HepG2 (cell line): ENCODE data around the gene MAP3K5.

Source experiments
- CTCF ChIP-seq: sonication (generic); formaldehyde crosslinking; IDR thresholded peaks from 2 replicates; pipeline ENCODE4 v1.5.0; 2020; ENCODE audit warnings: mild to moderate bottlenecking, missing genetic modification reagents, moderate library complexity
- FOSL1 ChIP-seq: sonication (generic); formaldehyde crosslinking; IDR thresholded peaks from 2 replicates; pipeline ENCODE4 v1.9.0; 2021; ENCODE audit warnings: missing genetic modification reagents, borderline replicate concordance
- FOXA1 ChIP-seq, 2 experiments: fragments of 450-650 bp in 1 of 2; sonication (generic) in 1 of 2; formaldehyde crosslinking in 1 of 2; IDR thresholded peaks; 2 replicates each; pipeline versions ENCODE4 v1.4.0 to v1.6.1; 2016 to 2020; ENCODE audit warnings: missing genetic modification reagents in 1 of 2
- HNRNPL ChIP-seq: fragments of 200-400 bp; formaldehyde crosslinking; IDR thresholded peaks from 2 replicates; pipeline ENCODE4 v1.6.1; 2017; ENCODE audit warnings: mild to moderate bottlenecking, low read depth, low read length
- MYC ChIP-seq: sonication (generic); formaldehyde crosslinking; IDR thresholded peaks from 2 replicates; pipeline ENCODE4 v1.9.0; 2021; ENCODE audit warnings: missing genetic modification reagents, borderline replicate concordance
- PITX1 ChIP-seq: sonication (generic); formaldehyde crosslinking; IDR thresholded peaks from 2 replicates; pipeline ENCODE4 v1.5.1; 2020; ENCODE audit warnings: mild to moderate bottlenecking, missing genetic modification reagents
- POLR2AphosphoS5 ChIP-seq: IDR thresholded peaks from 2 replicates; pipeline ENCODE4 v1.6.1; 2012; ENCODE audit warnings: low read depth, low read length
- ZNF609 ChIP-seq: sonication (generic); formaldehyde crosslinking; IDR thresholded peaks from 2 replicates; pipeline ENCODE4 v1.4.0; 2020; ENCODE audit warnings: mild to moderate bottlenecking, missing genetic modification reagents, borderline replicate concordance
- ZSCAN31 ChIP-seq: sonication (generic); formaldehyde crosslinking; IDR thresholded peaks from 2 replicates; pipeline ENCODE4 v1.5.0; 2020; ENCODE audit warnings: low read depth, mild to moderate bottlenecking, missing genetic modification reagents
- TF ChIP-seq, protein P1 (sequence below): sonication (generic); formaldehyde crosslinking; IDR thresholded peaks from 2 replicates; pipeline ENCODE4 v1.4.0; 2020; ENCODE audit warnings: missing genetic modification reagents

GRCh38 chr6:136710877-136711552 lies 81.3 kb downstream of the MAP3K5 start:
- TF ChIP-seq, protein P1, sequence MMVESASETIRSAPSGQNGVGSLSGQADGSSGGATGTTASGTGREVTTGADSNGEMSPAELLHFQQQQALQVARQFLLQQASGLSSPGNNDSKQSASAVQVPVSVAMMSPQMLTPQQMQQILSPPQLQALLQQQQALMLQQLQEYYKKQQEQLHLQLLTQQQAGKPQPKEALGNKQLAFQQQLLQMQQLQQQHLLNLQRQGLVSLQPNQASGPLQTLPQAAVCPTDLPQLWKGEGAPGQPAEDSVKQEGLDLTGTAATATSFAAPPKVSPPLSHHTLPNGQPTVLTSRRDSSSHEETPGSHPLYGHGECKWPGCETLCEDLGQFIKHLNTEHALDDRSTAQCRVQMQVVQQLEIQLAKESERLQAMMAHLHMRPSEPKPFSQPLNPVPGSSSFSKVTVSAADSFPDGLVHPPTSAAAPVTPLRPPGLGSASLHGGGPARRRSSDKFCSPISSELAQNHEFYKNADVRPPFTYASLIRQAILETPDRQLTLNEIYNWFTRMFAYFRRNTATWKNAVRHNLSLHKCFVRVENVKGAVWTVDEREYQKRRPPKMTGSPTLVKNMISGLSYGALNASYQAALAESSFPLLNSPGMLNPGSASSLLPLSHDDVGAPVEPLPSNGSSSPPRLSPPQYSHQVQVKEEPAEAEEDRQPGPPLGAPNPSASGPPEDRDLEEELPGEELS: no peak
- TF ChIP-seq FOXA1 (IDR thresholded peaks at IDR 0.05) (no peak), FOXA1 (CRISPR knock-in tag; IDR thresholded peaks at IDR 0.05) (no peak), ZNF609 (CRISPR knock-in tag) (no peak), ZSCAN31 (CRISPR knock-in tag) (no peak), CTCF (CRISPR knock-in tag) (no peak), MYC (CRISPR knock-in tag) (no peak), FOSL1 (CRISPR knock-in tag) (no peak), PITX1 (CRISPR knock-in tag) (no peak), HNRNPL (no peak), POLR2AphosphoS5 (no peak)
